ENCODE measurements around the gene MREG. TPM values are rescaled to one million over a fixed set of nuclear protein-coding genes. Genes with fewer than 3 reads are reported as not detected.
A peak's percentile ranks its signal among the peaks of the same experiment; 100 is the strongest.

MREG gene
- total RNA-seq, 1 experiment from 2014 or later, result 12.0 TPM

DNA sequence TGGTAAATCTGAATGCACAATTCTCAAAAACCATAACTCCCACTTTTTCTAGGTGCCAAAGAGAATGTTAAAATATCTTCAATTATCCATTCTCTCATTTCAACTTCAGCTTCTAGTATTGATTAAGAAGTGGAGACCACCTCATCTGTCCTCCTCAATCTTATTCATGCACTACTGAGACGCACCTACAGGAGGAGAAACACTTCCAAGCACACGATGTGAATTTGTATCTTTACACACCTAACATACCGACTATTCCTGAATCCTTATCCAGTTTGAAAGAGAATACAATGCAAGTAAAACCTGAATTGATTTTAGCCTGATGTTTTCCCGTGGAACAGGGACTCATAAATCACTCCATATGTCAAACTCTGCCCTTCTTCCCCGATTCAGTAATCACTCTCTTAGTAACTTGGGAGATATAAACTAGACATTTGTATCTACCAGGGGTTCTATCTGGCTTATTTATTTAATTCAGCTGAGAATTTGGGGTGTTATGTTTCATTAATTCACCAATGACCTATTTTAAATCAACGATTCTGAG is 101.0 kb downstream of the MREG start:
- in situ Hi-C loops (cut with HindIII; ENCODE audit: low pct_unique_long_range_greater_than_20kb, low sequenced_read_pairs), result loop anchor here (25.0 kb wide), 1 partner anchor 450 kb away; no protein-coding TSS in a partner anchor
- no peak for DNase-seq (ENCODE audit: low read depth)

GRCh38 chr2:215911301-215912085 is 101.9 kb downstream of the MREG start:
- in situ Hi-C loops (cut with HindIII; ENCODE audit: low pct_unique_long_range_greater_than_20kb, low sequenced_read_pairs), result loop anchor here (25.0 kb wide), 1 partner anchor 449 kb away; no protein-coding TSS in a partner anchor

DNA sequence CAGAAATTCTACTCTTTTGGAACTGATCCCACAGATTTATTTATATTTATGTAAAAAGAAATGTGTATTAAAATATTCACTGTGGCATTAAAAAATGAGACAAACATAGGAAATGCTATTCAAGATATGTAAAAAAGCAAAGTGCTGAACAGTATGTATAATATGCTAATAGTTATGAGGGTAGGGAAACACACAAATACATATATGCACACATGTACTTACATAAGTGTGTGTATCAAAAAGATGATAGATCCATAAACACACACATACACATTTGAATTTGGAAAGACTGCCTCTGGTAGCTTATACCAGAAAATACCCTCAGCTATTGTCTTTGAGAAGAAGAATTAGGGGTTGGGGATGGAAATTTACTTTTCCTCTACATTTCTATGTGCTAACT is 103.2 kb downstream of the MREG start:
- DNase-seq (ENCODE audit: low read depth), result no peak
- in situ Hi-C loops (cut with HindIII; ENCODE audit: low pct_unique_long_range_greater_than_20kb, low sequenced_read_pairs), result loop anchor here (25.0 kb wide), 1 partner anchor 448 kb away; no protein-coding TSS in a partner anchor

More at GRCh38 chr2:215911301-215912085, 101.9 kb downstream of the MREG start:
- no peak for DNase-seq (ENCODE audit: low read depth)

- no peak for DNase-seq (ENCODE audit: low read depth)
- in situ Hi-C loops (cut with HindIII; ENCODE audit: low pct_unique_long_range_greater_than_20kb, low sequenced_read_pairs), result loop anchor here (25.0 kb wide), 1 partner anchor 445 kb away; no protein-coding TSS in a partner anchor
Observed at GRCh38 chr2:215907147-215907546, 106.2 kb downstream of the MREG start.

GRCh38 chr2:215906458-215906857 is 106.9 kb downstream of the MREG start:
- in situ Hi-C loops (cut with HindIII; ENCODE audit: low pct_unique_long_range_greater_than_20kb, low sequenced_read_pairs), result loop anchor here (25.0 kb wide), 1 partner anchor 444 kb away; no protein-coding TSS in a partner anchor

GRCh38 chr2:215905691-215906090 is 107.7 kb downstream of the MREG start:
- DNase-seq (ENCODE audit: low read depth), result no peak
- in situ Hi-C loops (cut with HindIII; ENCODE audit: low pct_unique_long_range_greater_than_20kb, low sequenced_read_pairs), result loop anchor here (25.0 kb wide), 1 partner anchor 443 kb away; no protein-coding TSS in a partner anchor

More at GRCh38 chr2:215906458-215906857, 106.9 kb downstream of the MREG start:
- no peak for DNase-seq (ENCODE audit: low read depth)

DNA sequence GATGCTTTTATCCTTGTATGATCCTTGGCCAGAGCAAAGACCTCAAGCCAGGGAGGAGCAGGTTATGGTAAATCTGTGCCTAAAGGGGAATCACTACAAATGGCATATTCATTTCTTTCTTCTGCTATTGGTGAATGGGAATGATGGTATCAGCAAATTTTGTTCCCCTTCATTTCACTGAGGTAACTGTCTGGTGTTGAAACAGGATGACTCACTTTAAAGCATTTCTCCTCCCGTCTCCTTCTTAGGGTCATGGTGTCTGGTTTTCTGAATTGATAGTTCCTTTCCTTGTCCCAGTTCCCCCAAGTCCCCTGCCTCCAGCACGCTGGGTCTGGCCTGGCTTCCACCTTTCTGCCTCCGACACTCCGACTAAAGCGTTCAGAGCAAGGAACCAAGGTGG is 109.2 kb downstream of the MREG start:
- in situ Hi-C loops (cut with HindIII; ENCODE audit: low pct_unique_long_range_greater_than_20kb, low sequenced_read_pairs), result loop anchor here (25.0 kb wide), 1 partner anchor 442 kb away; no protein-coding TSS in a partner anchor
- peak; percentile 72 for DNase-seq (ENCODE audit: low read depth)

DNA sequence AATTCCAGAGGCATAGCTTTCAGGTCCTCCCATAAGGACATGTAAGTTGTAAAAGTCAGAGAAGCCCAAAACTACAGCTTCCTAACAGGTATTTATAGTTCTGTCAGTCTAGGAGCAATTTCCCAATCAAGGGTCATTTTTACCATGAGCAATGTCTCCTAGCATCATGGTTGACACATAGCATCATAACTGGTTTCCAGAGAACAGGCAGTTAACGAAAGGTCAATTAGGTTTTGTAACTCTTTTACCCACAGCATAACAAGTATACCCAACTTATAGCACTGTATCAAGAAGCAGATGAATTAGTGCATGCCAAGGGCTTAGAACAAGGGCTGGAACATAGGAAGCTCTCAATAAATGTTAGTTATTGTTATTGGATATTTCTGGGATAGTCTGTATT is 110.1 kb downstream of the MREG start:
- in situ Hi-C loops (cut with HindIII; ENCODE audit: low pct_unique_long_range_greater_than_20kb, low sequenced_read_pairs), result loop anchor here (25.0 kb wide), 1 partner anchor 441 kb away; no protein-coding TSS in a partner anchor
- no peak for DNase-seq (ENCODE audit: low read depth)

DNA sequence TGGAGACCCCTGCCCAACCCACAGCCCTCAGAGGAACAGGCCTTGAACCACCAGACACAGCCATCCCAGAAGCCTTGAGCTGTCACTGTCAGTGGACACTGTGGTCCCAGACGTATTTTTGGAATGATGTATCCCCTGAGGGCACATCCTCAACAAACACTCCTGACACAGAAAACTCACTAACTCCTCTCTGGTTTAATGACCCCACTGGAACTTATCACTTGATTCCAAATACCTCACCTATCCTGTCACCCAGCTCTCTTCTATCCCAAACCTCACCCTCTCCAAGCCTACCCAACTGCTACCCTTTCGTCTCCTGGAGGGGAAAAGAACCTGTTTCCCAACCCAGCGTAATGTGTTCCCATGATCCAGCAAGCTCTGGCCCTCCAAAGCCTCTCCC is 111.6 kb downstream of the MREG start:
- no peak for DNase-seq (ENCODE audit: low read depth)
- in situ Hi-C loops (cut with HindIII; ENCODE audit: low pct_unique_long_range_greater_than_20kb, low sequenced_read_pairs), result loop anchor here (25.0 kb wide), 1 partner anchor 439 kb away; no protein-coding TSS in a partner anchor

- in situ Hi-C loops (cut with HindIII; ENCODE audit: low pct_unique_long_range_greater_than_20kb, low sequenced_read_pairs), result loop anchor here (25.0 kb wide), 1 partner anchor 439 kb away; no protein-coding TSS in a partner anchor
- DNase-seq (ENCODE audit: low read depth), result no peak
Observed at GRCh38 chr2:215900843-215901242, 112.5 kb downstream of the MREG start.

- in situ Hi-C loops (cut with HindIII; ENCODE audit: low pct_unique_long_range_greater_than_20kb, low sequenced_read_pairs), result loop anchor here (25.0 kb wide), 1 partner anchor 438 kb away; no protein-coding TSS in a partner anchor
- no peak for DNase-seq (ENCODE audit: low read depth)
Observed at GRCh38 chr2:215900203-215900611, 113.1 kb downstream of the MREG start.

- DNase-seq (ENCODE audit: low read depth), result no peak
- in situ Hi-C loops (cut with HindIII; ENCODE audit: low pct_unique_long_range_greater_than_20kb, low sequenced_read_pairs), result loop anchor here (25.0 kb wide), 1 partner anchor 437 kb away; no protein-coding TSS in a partner anchor
Observed at GRCh38 chr2:215899141-215900074, 113.9 kb downstream of the MREG start.

DNA sequence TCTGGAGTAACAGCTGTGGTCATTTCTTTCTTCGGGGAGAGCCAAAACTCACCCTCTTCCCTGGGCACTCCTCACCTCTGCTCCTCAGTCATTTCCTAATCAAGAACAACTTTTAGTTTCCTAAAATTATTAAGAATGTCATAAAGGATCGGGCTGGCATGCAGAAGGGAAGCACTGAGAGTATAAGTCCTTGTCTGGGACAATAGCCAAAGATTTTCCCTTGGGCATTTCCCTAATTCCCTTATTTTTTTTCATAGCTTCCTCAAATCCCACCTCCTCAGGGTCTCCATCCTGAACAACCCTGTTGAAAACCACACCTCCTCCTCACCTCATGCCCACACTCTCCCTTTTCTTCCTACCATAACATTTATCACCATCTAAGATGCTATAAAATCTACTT is 115.0 kb downstream of the MREG start:
- no peak for DNase-seq (ENCODE audit: low read depth)

GRCh38 chr2:215896921-215897320 is 116.4 kb downstream of the MREG start:
- in situ Hi-C loops (cut with HindIII; ENCODE audit: low pct_unique_long_range_greater_than_20kb, low sequenced_read_pairs), result no loop called here
- no peak for DNase-seq (ENCODE audit: low read depth)

More for the DNA sequence above, 115.0 kb downstream of the MREG start:
- in situ Hi-C loops (cut with HindIII; ENCODE audit: low pct_unique_long_range_greater_than_20kb, low sequenced_read_pairs), result no loop called here

GRCh38 chr2:215895330-215895729 is 118.0 kb downstream of the MREG start:
- in situ Hi-C loops (cut with HindIII; ENCODE audit: low pct_unique_long_range_greater_than_20kb, low sequenced_read_pairs), result no loop called here
- DNase-seq (ENCODE audit: low read depth), result no peak

Measured in Caki2 (cell line).